Stimulated activated CD8-positive, alpha-beta memory T cell treated with anti-CD3 and anti-CD28 coated beads, Interleukin-15, amount 100 ng/mL, for 4 hours (primary cell): ENCODE measurements around the gene FAM199X.
"Not testable (repeated sequence)": the region's sequence is repeated elsewhere in the genome, so short reads cannot be mapped to it uniquely, and the experiment has no call there.

ENCODE experiments used
- DNase-seq, 2 donors: peaks; one replicate each; pipeline ENCODE4 v3.0.0-alpha.2; 2020; ENCODE audit warnings: low read depth in 2 of 2

FAM199X gene

DNA sequence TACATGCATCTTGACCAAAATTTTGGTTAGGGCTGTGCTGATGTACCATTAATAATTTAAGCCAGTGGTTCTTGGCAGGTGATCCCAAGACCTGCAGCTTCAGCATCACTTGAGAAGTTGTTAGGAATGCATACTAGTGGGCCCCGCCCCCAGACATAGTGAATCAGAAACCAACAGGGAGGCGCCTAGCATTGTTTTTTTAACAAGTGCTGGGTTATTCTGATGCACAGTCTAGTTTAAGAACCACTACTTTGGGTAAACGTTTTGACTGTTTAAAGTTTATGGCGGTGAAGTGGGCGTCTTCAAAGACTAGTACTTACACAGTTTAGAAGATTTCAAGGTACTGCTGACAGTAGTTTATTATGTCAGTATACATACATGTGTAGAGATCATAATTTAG is 23.6 kb downstream of the FAM199X start:
- DNase-seq: no peak

DNA sequence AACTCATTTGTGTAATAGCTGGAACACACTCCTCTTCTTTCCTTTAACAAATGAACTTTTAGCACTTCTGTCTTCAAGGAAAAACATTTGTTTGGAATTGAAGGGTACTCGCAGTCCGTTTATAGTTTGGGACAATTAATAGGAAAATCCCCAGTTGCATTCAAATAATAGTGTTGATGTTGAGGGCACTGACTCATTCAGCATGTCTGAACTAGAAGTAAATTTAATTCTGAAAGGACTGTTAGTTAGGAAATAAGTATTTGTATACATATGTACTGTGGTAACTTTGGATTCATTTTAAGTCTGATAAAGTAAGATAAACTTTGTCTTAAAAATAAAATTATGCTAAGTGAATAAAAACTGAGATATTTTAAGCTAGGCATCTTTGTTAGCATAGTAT is 27.2 kb downstream of the FAM199X start:
- no peak for DNase-seq

DNA sequence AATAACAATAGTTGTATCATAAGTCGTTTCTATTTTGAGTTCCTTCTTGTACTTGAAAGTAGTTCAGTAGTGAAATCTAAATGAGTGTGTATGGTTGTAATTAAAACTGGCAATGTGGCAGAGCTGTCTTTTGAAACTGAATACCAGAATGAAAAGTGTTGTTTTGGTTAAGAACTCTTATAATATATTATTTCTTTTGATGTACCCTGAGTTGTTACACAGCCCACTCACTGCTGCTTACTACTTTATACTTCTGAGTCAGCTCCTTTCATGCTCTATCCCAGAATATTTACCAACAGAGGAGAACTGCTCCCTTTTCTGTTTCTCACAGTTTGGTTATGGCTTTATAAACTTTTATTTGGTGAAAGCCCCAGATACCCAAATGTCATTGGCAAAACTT is 28.8 kb downstream of the FAM199X start:
- no peak for DNase-seq

DNA sequence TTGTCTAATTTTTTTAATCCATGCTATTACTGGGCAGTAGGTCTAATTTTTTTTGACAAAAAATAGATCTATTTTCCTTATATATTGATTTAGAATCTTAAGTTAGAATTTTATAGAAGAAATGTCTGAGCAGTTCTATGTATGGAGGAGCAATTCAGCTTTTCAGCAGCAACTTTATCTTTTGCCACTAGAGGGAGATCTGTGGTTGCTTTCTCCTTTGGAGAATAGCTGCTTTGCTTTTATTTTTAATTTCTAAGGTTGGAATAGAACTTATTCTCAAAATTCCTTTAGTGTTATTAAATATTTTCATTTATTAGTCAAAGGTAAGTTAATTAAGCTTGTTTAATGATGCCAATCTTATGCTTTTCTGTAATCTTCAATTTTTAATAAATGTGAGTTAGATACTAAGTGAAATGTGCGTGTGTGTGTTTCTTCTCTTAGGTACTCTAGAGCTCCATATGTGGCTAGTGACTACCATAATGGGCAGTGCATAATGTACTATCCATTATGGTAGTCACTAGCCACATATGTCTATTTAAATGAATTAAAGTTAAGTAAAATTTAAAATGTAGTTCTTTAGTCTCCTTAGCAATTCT is 29.3 kb downstream of the FAM199X start:
- no peak for DNase-seq

DNA sequence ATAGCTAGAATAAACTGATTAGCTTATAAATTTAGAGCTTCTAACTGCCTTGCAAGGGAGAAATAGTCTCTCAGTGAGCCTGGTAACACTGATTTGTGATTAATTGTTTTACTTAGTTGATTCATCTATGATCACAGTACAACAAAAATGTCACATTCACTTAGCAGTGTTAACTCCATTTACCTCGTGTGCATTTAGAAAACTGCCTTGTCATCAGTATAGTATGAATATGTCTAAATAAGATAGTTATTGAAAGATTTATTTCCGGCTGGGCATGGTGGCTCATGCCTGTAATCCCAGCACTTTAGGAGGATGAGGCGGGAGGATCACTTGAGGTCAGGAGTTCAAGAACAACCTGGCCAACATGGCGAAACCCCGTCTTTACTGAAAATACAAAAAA is 39.3 kb downstream of the FAM199X start:
- no peak for DNase-seq

DNA sequence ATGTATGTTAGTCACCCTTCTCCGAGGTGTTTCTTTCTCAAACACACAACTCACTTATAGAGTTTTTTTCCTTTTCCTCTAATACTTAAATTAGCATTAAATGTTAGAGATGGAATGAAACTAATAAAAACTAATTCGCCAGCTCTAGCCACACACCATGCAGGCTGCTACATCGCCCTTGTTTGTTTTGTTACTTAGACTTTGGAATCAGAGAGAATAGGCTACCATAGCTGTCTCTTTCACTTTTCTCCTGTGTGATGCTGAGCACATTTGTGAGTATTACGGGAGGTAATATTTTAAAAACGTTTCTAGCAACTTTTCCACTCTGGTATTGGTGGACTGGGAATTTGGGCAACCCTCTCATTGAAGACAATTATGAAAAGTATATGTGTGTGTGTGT is 44.9 kb downstream of the FAM199X start:
- DNase-seq: no peak

DNA sequence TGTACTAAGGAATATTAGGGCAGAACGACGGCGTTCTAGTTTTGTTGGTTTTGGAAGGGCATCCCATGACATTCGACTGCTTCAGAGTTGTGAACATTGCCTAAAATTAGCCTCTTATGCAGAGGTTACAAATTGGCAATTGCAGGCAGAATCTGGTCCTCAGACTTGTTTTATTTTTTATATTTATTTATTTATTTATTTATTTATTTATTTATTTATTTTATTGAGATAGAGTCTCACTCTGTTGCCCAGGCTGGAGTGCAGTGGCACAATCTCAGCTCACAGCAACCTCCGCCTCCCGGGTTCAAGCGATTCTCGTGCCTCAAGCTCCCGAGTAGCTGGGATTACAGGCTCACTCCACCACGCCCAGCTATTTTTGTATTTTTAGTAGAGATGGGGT is 63.8 kb downstream of the FAM199X start:
- not testable (repeated sequence) for DNase-seq
